GM18499 (cell line): ENCODE measurements around the gene CTAGE8.
"Not testable (repeated sequence)": the region's sequence is repeated elsewhere in the genome, so short reads cannot be mapped to it uniquely, and the experiment has no call there.

Experiments used
- ATAC-seq: cut with Tn5 transposase; IDR thresholded peaks from one replicate; pipeline ENCODE4 v1.9.1; 2021; ENCODE audit warnings: moderate number of reproducible peaks; ENCODE audit not compliant: insufficient read depth, unreplicated experiment

CTAGE8 gene

GRCh38 chr7:144262128-144262527, 7.0 kb downstream of the CTAGE8 start:
- not testable (repeated sequence) for ATAC-seq

GRCh38 chr7:144259067-144259466, 10.0 kb downstream of the CTAGE8 start:
- ATAC-seq = not testable (repeated sequence)

- ATAC-seq = no peak
These were observed 13.0 kb downstream of the CTAGE8 start for GRCh38 chr7:144256112-144256511.

- no peak for ATAC-seq
These were observed 13.6 kb downstream of the CTAGE8 start for GRCh38 chr7:144255471-144255897.

- not testable (repeated sequence) for ATAC-seq
These were observed 16.8 kb downstream of the CTAGE8 start for GRCh38 chr7:144252307-144252706.

GRCh38 chr7:144247674-144248330, 21.3 kb downstream of the CTAGE8 start:
- not testable (repeated sequence) for ATAC-seq

GRCh38 chr7:144246967-144247366, 22.1 kb downstream of the CTAGE8 start:
- ATAC-seq = not testable (repeated sequence)

GRCh38 chr7:144245372-144245771, 23.7 kb downstream of the CTAGE8 start:
- not testable (repeated sequence) for ATAC-seq

GRCh38 chr7:144239365-144239764, 29.7 kb downstream of the CTAGE8 start, which contains the start of gene OR2A42:
Gene OR2A42, minus strand, starts transcription at chr7:144239605. Its CDS starts 6,762 bp downstream, at chr7:144232843.
- ATAC-seq = not testable (repeated sequence)

GRCh38 chr7:144238530-144239082, 30.5 kb downstream of the CTAGE8 start:
- ATAC-seq = not testable (repeated sequence)

GRCh38 chr7:144233039-144233438, 36.0 kb downstream of the CTAGE8 start:
- ATAC-seq = not testable (repeated sequence)

GRCh38 chr7:144231027-144231426, 38.1 kb downstream of the CTAGE8 start:
- ATAC-seq = not testable (repeated sequence)

- ATAC-seq = not testable (repeated sequence)
These were observed 40.3 kb downstream of the CTAGE8 start for GRCh38 chr7:144228810-144229209.

GRCh38 chr7:144226866-144227265, 42.2 kb downstream of the CTAGE8 start:
- not testable (repeated sequence) for ATAC-seq

GRCh38 chr7:144223675-144224074, 45.4 kb downstream of the CTAGE8 start:
- ATAC-seq = not testable (repeated sequence)

- not testable (repeated sequence) for ATAC-seq
These were observed 48.6 kb downstream of the CTAGE8 start for GRCh38 chr7:144220531-144220930.

- ATAC-seq = not testable (repeated sequence)
These were observed 49.9 kb downstream of the CTAGE8 start for GRCh38 chr7:144219149-144219548.

GRCh38 chr7:144218581-144218980, 50.5 kb downstream of the CTAGE8 start:
- not testable (repeated sequence) for ATAC-seq

GRCh38 chr7:144217200-144217599, 51.9 kb downstream of the CTAGE8 start:
- not testable (repeated sequence) for ATAC-seq
